Neural progenitor cell (in vitro differentiated cells): ENCODE data around the gene GATA1.

Experiments used
- CTCF ChIP-seq: fragments of 200-600 bp; sonication (generic); IDR thresholded peaks from 2 replicates; pipeline ENCODE4 v1.5.1; 2017; ENCODE audit warnings: antibody characterized with exemption, mild to moderate bottlenecking
- EZH2 ChIP-seq: fragments of 200-600 bp; sonication (generic); IDR thresholded peaks from 2 replicates; pipeline ENCODE4 v1.6.1; 2017; ENCODE audit warnings: antibody characterized with exemption, mild to moderate bottlenecking, moderate library complexity

GRCh38 chrX:48794340-48794910 lies 8.0 kb downstream of the GATA1 start:
- no peak for TF ChIP-seq CTCF
- no peak for TF ChIP-seq EZH2
